Esophagus muscularis mucosa (tissue), 3 donors: ENCODE data around the gene CHSY3.

Source experiments
- POLR2A ChIP-seq: fragments of 450-650 bp; IDR thresholded peaks from one replicate; pipeline ENCODE4 v1.6.1; 2017; ENCODE audit warnings: antibody characterized with exemption, moderate library complexity, mild to moderate bottlenecking, low read depth
- TF ChIP-seq, protein P1 (sequence below), 3 experiments: fragments of 200-600 bp in 2 of 3; fragments of 450-650 bp in 1 of 3; sonication (generic) in 2 of 3; IDR thresholded peaks; one replicate each; pipeline ENCODE4 v1.5.1; 2017 to 2019; ENCODE audit warnings: antibody characterized with exemption in 3 of 3, mild to moderate bottlenecking in 2 of 3, moderate library complexity in 1 of 3

DNA sequence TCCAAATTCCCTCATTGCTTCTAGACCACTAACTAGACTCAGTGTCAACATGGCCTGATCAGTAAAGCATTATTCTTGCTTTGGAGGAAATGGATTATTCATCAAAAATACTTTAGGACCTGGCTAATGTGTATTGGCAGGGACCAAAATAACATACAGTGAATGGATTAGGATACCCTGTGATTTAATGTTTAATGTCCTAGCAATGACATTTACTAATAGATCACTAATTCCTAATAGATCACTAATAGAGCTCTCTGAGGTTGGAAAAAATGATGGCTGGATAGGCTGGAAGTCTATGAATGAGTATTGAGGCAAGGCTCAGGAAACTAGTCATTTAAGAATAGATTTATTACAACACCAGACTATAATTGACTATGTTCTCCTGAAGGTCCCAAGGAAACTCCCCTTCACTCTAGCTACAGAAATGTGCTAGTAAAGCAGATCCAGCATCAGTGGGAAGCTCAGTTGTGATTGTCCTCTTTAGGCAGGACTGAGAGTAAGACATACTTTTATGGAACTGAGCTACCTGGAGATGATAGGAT, 46.1 kb upstream of the CHSY3 start:
- TF ChIP-seq POLR2A: no peak
- TF ChIP-seq, protein P1, sequence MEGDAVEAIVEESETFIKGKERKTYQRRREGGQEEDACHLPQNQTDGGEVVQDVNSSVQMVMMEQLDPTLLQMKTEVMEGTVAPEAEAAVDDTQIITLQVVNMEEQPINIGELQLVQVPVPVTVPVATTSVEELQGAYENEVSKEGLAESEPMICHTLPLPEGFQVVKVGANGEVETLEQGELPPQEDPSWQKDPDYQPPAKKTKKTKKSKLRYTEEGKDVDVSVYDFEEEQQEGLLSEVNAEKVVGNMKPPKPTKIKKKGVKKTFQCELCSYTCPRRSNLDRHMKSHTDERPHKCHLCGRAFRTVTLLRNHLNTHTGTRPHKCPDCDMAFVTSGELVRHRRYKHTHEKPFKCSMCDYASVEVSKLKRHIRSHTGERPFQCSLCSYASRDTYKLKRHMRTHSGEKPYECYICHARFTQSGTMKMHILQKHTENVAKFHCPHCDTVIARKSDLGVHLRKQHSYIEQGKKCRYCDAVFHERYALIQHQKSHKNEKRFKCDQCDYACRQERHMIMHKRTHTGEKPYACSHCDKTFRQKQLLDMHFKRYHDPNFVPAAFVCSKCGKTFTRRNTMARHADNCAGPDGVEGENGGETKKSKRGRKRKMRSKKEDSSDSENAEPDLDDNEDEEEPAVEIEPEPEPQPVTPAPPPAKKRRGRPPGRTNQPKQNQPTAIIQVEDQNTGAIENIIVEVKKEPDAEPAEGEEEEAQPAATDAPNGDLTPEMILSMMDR (IDR thresholded peaks at IDR 0.05): no peak
